ENCODE data around the gene ZNF684. TPM values are rescaled to one million over a fixed set of nuclear protein-coding genes. Genes with fewer than 3 reads are reported as not detected.

Gene ZNF684
- total and polyA plus RNA-seq, 2 of the 8 experiments (the other 6 are each of a cell fraction or from before 2014, with no cell fraction given): 2.4 to 9.3 TPM

- TF ChIP-seq CTCF (IDR thresholded peaks at IDR 0.05; ENCODE audit: control extremely low read depth in 1 of 3, insufficient read depth in 1 of 3, low read depth in 1 of 3, low read length in 3 of 3): peak in 2 of 3 experiments; percentile 62 to 76; a peak in 3 of 4 replicates
- TF ChIP-seq RAD21 (IDR thresholded peaks at IDR 0.05 in 1 of 2, conservative IDR thresholded peaks at IDR 0.05 in 1 of 2; ENCODE audit: low read depth in 2 of 2, low read length in 2 of 2): peak; percentile 40 to 54
- no peak for TF ChIP-seq GTF2F1 (IDR thresholded peaks at IDR 0.05; ENCODE audit: borderline replicate concordance, low read depth, low read length)
- H3K56ac ChIP-seq (replicated peaks; ENCODE audit: insufficient read length, low read depth, low read length): no peak overlapping the region
- H4K5ac ChIP-seq (ENCODE audit: insufficient read length, low read depth, low read length): no peak overlapping the region
- FAIRE-seq (no peak), DNase-seq (ENCODE audit: low read depth in 1 of 2, low spot score in 2 of 2) (no peak)
- no peaks in the 10 kb centered on the region for H3K9me3 ChIP-seq (ENCODE audit: insufficient read depth in 2 of 2, low read depth in 1 of 2, low read length in 1 of 2)
- H4K91ac ChIP-seq (replicated peaks; ENCODE audit: insufficient read length, low read length): no peak overlapping the region
- H3K27ac ChIP-seq (ENCODE audit: low read depth, low read length): no peak overlapping the region
- H3K4me2 ChIP-seq (ENCODE audit: insufficient read depth in 1 of 2, low read depth in 2 of 2, low read length in 2 of 2): peak overlapping the region in 1 of 2 experiments; percentile 82; a peak in 2 of 4 replicates
- H4K20me1 ChIP-seq (replicated peaks in 1 of 2; ENCODE audit: control insufficient read depth in 1 of 2, insufficient read depth in 2 of 2, low read length in 2 of 2): no peaks in the 10 kb centered on the region
- no peak overlapping the region for H2BK15ac ChIP-seq (ENCODE audit: low read length)
- no peak overlapping the region for H2BK20ac ChIP-seq (ENCODE audit: low read length)
- H3K36me3 ChIP-seq (ENCODE audit: control insufficient read depth in 2 of 4, insufficient read depth in 4 of 4, low read length in 3 of 4): no peaks in the 10 kb centered on the region
- no peak overlapping the region for H2AK5ac ChIP-seq (ENCODE audit: low read depth, low read length)
- H3K9ac ChIP-seq (replicated peaks in 1 of 4; ENCODE audit: extremely low read depth in 1 of 4, low read depth in 3 of 4, low read length in 3 of 4): no peak overlapping the region
- H3K79me1 ChIP-seq (ENCODE audit: low read depth, low read length): no peaks in the 10 kb centered on the region
- H3K4me1 ChIP-seq (replicated peaks in 1 of 4; ENCODE audit: control insufficient read depth in 3 of 4, insufficient read depth in 4 of 4, low read length in 3 of 4): no peaks in the 10 kb centered on the region
- H3K23me2 ChIP-seq (ENCODE audit: low read depth, low read length): peaks cover 11% of the 10 kb centered on the region
- H3K23ac ChIP-seq (ENCODE audit: insufficient read length): no peak overlapping the region
- no peak overlapping the region for H2BK120ac ChIP-seq (replicated peaks; ENCODE audit: low read depth, low read length)
- peak overlapping the region in 1 of 4 experiments; percentile 92; a peak in 2 of 8 replicates for H3K4me3 ChIP-seq (ENCODE audit: extremely low read depth in 1 of 4, insufficient read depth in 2 of 4, low read depth in 3 of 4, low read length in 4 of 4)
- no peak overlapping the region for H3K14ac ChIP-seq (ENCODE audit: insufficient read length)
- no peak overlapping the region for H3K18ac ChIP-seq (ENCODE audit: extremely low read depth, low read length)
- no peak overlapping the region for H3K4ac ChIP-seq (replicated peaks; ENCODE audit: insufficient read length, low read depth, low read length)
- H3K27me3 ChIP-seq (replicated peaks in 1 of 4; ENCODE audit: control insufficient read depth in 3 of 4, extremely low read depth in 1 of 4, insufficient read depth in 3 of 4, low read length in 3 of 4): no peaks in the 10 kb centered on the region
- no peak overlapping the region for H4K8ac ChIP-seq (ENCODE audit: extremely low read depth, insufficient read depth, low read length)
- CTCF ChIA-PET (ENCODE audit: partially characterized antibody): interaction anchor here (0.6 to 2.6 kb wide), 31 partner anchors 10 to 544 kb away, joined by 3 to 40 read pairs (median 4); partner anchors contain the start of gene ZFP69B
- no peak overlapping the region for H2BK5ac ChIP-seq (ENCODE audit: low read depth, low read length)
- no peak overlapping the region for H2BK12ac ChIP-seq (ENCODE audit: low read depth, low read length)
- 0 out of 4 replicates have a peak, but pooled peaks cover 0 to 2% of the 10 kb centered on the region in 2 experiments for H3K79me2 ChIP-seq (ENCODE audit: control insufficient read depth in 1 of 2, insufficient read depth in 2 of 2, low read length in 2 of 2)
- POLR2A ChIA-PET (ENCODE audit: partially characterized antibody): interaction anchor here (0.6 to 1.9 kb wide), 7 partner anchors 15 to 159 kb away, joined by 3 to 5 read pairs (median 3); partner anchors contain the start of genes EXO5 and NFYC
- no peak overlapping the region for H2AFZ ChIP-seq (ENCODE audit: low read length)
Measured at GRCh38 chr1:40532844-40533424, 1.5 kb downstream of the ZNF684 start.

Data from H1 (cell line).